Cardiac fibroblast (primary cell): ENCODE data around the gene ELOA.
A peak's percentile ranks its signal among the peaks of the same experiment; 100 is the strongest.

Source experiments
- DNase-seq, 2 donors: peaks; one replicate each; pipeline versions ENCODE4 v3.0.0 to v3.0.0-alpha.2; 2010; ENCODE audit warnings: low read depth in 2 of 2
- H3K4me3 ChIP-seq, 2 donors: replicated peaks in 1 of 2; 1 replicate in 1 of 2; 2 replicates in 1 of 2; pipeline ENCODE4 v1.5.1; 2011; ENCODE audit warnings: low read depth in 2 of 2, low read length in 2 of 2, mild to moderate bottlenecking in 2 of 2, moderate library complexity in 1 of 2
- TF ChIP-seq, protein P1 (sequence below): IDR thresholded peaks from one replicate; pipeline ENCODE4 v1.5.1; 2011; ENCODE audit warnings: low read depth, mild to moderate bottlenecking, low read length, inconsistent platforms

ELOA gene

DNA sequence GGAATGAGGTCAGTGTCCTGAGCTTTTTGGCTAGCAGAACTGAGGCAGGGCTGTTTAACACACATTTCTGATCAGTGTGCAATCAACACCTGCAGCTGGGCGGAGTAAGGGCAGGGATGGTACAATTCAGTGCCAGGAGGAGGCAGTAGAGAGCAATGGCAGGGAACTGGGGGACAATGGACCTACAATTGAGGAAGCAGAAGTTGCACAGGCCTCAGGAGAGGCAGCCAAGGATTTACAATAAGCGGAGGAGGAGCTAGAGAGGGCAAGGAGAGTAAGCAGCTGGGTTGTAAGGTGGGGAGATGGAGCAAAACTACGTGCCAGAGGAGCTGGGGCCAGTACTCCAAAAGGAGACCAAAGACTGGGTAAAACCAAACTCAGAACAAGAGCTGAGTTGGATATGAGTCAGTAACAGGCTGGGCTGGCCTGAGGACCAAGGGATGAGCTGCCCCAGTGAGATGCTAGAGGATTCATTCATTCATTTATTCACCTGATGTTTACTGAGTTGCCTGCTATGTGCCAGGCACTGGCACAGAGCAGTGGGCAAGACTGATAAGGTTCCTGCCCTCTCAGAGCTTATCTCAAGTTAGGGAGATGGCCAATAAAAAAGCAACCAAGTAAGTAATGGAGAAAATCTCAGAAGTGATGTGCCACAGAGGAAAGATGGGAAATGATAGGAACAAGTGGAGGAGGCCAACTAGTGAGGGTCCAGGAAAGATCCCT is 67.7 kb downstream of the ELOA start:
- peak; percentile 51 to 56 for DNase-seq
- TF ChIP-seq, protein P1, sequence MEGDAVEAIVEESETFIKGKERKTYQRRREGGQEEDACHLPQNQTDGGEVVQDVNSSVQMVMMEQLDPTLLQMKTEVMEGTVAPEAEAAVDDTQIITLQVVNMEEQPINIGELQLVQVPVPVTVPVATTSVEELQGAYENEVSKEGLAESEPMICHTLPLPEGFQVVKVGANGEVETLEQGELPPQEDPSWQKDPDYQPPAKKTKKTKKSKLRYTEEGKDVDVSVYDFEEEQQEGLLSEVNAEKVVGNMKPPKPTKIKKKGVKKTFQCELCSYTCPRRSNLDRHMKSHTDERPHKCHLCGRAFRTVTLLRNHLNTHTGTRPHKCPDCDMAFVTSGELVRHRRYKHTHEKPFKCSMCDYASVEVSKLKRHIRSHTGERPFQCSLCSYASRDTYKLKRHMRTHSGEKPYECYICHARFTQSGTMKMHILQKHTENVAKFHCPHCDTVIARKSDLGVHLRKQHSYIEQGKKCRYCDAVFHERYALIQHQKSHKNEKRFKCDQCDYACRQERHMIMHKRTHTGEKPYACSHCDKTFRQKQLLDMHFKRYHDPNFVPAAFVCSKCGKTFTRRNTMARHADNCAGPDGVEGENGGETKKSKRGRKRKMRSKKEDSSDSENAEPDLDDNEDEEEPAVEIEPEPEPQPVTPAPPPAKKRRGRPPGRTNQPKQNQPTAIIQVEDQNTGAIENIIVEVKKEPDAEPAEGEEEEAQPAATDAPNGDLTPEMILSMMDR, result peak; percentile 80
- H3K4me3 ChIP-seq, result no peak overlapping the region
